ENCODE data around the gene FTSJ3.

FTSJ3 gene

GRCh38 chr17:63819131-63819530, 8.3 kb downstream of the FTSJ3 start:
- TF ChIP-seq CTCF (IDR thresholded peaks at IDR 0.05; ENCODE audit: low read depth, low read length): no peak
- H3K36me3 ChIP-seq: peaks cover 97% of the 10 kb centered on the region

GRCh38 chr17:63817736-63818385, 9.6 kb downstream of the FTSJ3 start:
- no peak for DNase-seq
- H3K36me3 ChIP-seq: peaks cover 97% of the 10 kb centered on the region
- H3K4me3 ChIP-seq (ENCODE audit: low read depth, low read length): no peak overlapping the region
- no peak for TF ChIP-seq CTCF (IDR thresholded peaks at IDR 0.05; ENCODE audit: low read depth, low read length)
- no peaks in the 10 kb centered on the region for H3K27me3 ChIP-seq (ENCODE audit: insufficient read depth, low read depth, severe bottlenecking)
- H3K9me3 ChIP-seq (ENCODE audit: severe bottlenecking): no peaks in the 10 kb centered on the region
- no peak overlapping the region for H3K27ac ChIP-seq

More at GRCh38 chr17:63819131-63819530, 8.3 kb downstream of the FTSJ3 start:
- DNase-seq: no peak
- Histone ChIP-seq H3K27ac (no peak overlapping the region), H3K9me3 (ENCODE audit: severe bottlenecking) (no peaks in the 10 kb centered on the region), H3K4me3 (ENCODE audit: low read depth, low read length) (no peak overlapping the region), H3K27me3 (ENCODE audit: insufficient read depth, low read depth, severe bottlenecking) (no peaks in the 10 kb centered on the region)

- Histone ChIP-seq H3K4me3 (ENCODE audit: low read depth, low read length) (no peak overlapping the region), H3K27me3 (ENCODE audit: insufficient read depth, low read depth, severe bottlenecking) (no peaks in the 10 kb centered on the region), H3K27ac (no peak overlapping the region), H3K9me3 (ENCODE audit: severe bottlenecking) (no peaks in the 10 kb centered on the region), H3K36me3 (peaks cover 97% of the 10 kb centered on the region)
- TF ChIP-seq CTCF (IDR thresholded peaks at IDR 0.05; ENCODE audit: low read depth, low read length): no peak
- DNase-seq: no peak
Measured at GRCh38 chr17:63816669-63817068, 10.8 kb downstream of the FTSJ3 start.

- no peak for DNase-seq
- no peak for TF ChIP-seq CTCF (IDR thresholded peaks at IDR 0.05; ENCODE audit: low read depth, low read length)
- Histone ChIP-seq H3K27ac (no peak overlapping the region), H3K36me3 (peaks cover 97% of the 10 kb centered on the region), H3K4me3 (ENCODE audit: low read depth, low read length) (no peak overlapping the region), H3K27me3 (ENCODE audit: insufficient read depth, low read depth, severe bottlenecking) (no peaks in the 10 kb centered on the region), H3K9me3 (ENCODE audit: severe bottlenecking) (no peaks in the 10 kb centered on the region)
Measured at GRCh38 chr17:63816123-63816522, 11.3 kb downstream of the FTSJ3 start.

GRCh38 chr17:63809970-63810369, 17.5 kb downstream of the FTSJ3 start:
- Histone ChIP-seq H3K4me3 (ENCODE audit: low read depth, low read length) (no peak overlapping the region), H3K36me3 (peaks cover 99% of the 10 kb centered on the region), H3K9me3 (ENCODE audit: severe bottlenecking) (no peaks in the 10 kb centered on the region), H3K27me3 (ENCODE audit: insufficient read depth, low read depth, severe bottlenecking) (no peaks in the 10 kb centered on the region), H3K27ac (no peak overlapping the region)
- no peak for TF ChIP-seq CTCF (IDR thresholded peaks at IDR 0.05; ENCODE audit: low read depth, low read length)
- DNase-seq: no peak

- Histone ChIP-seq H3K4me3 (ENCODE audit: low read depth, low read length) (no peak overlapping the region), H3K27me3 (ENCODE audit: insufficient read depth, low read depth, severe bottlenecking) (no peaks in the 10 kb centered on the region), H3K9me3 (ENCODE audit: severe bottlenecking) (no peaks in the 10 kb centered on the region), H3K36me3 (peaks cover 97% of the 10 kb centered on the region), H3K27ac (no peak overlapping the region)
- no peak for TF ChIP-seq CTCF (IDR thresholded peaks at IDR 0.05; ENCODE audit: low read depth, low read length)
- no peak for DNase-seq
Measured at GRCh38 chr17:63805591-63805990, 21.9 kb downstream of the FTSJ3 start.
